HG03439 (cell line): Measurements from ENCODE around the gene ABLIM2.
"Not testable (repeated sequence)": the region's sequence is repeated elsewhere in the genome, so short reads cannot be mapped to it uniquely, and the experiment has no call there.

Source experiments
- ATAC-seq: cut with Tn5 transposase; IDR thresholded peaks from one replicate; pipeline ENCODE4 v1.9.1; 2021; ENCODE audit warnings: mild to moderate bottlenecking, moderate library complexity; ENCODE audit not compliant: unreplicated experiment

Gene ABLIM2

DNA sequence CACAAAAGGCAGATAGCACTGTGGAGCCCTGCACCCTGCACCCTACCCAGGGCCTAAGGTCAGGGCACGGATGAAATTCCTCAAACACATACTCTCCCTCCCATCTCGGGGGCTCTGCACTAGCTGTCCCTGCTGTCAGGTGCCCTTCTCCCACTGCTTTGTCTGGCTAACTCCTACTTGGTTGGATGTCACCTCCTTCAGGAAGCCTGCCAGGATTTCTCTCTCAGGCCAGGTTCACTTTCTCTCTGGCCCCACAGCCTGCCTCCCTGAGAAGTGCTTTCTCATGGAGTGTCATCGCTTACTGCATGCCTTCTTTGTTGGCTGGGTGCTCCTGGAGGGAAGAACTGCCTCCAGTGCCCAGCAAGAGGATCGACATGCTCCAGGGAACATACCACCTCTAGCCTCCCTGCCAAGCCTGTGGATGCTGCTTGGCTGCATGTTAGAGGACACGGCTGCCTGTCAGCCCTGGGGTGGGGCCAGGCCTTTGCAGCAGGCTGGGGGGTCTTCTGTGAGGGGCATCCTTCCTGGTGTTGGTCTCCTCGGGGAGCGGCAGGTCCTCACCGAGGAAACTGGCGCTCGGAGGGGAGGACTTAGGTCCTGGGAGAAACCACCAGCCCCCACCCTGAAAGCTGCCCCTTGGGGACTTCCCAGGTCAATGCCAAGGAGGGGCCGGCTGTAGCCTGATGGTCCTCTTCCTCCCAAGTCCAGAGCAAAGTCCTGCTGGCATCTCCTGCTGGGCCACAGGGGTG is 15.0 kb downstream of the ABLIM2 start:
- no peak for ATAC-seq

DNA sequence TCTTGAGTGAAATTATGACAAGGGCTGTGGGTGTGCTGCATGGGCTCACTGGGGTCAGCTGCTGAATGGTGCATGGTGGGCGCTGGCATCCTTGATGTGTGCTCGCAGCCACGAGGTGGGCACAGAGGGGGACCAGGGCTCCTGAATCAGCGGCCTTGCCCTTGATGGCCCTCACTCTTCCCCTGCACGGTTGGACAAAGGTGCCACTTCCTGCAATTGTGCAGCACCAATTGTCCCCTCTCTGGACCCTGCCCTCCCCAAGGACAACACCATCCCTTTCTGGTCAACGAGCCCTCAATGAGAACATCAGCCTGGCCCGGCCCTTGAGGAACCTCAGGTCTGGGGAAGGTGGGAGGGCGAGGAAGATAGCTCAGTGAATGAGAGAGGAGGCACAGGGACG is 16.1 kb downstream of the ABLIM2 start:
- ATAC-seq: no peak

DNA sequence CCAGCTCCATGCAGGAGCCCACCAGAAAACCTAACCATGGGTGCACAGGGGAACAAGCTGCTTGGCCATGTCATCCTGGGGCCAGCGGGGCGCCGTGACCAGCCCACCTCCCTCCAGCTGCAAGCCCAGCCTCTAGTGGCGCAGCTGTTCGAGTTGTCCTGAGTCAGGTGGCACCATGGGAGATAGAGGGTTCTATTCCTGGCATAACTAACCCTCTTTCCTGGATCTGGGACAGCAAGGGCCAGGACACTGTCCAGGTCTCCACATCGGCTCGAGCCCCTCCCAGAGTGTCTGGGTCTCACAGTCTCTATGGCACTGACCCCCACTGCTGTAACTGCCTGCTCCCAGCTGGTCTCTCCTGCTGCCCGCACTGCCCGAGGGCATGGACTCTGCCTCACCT is 16.7 kb downstream of the ABLIM2 start:
- ATAC-seq: no peak

- no peak for ATAC-seq
These were observed 17.7 kb downstream of the ABLIM2 start for GRCh38 chr4:8140915-8141314.

DNA sequence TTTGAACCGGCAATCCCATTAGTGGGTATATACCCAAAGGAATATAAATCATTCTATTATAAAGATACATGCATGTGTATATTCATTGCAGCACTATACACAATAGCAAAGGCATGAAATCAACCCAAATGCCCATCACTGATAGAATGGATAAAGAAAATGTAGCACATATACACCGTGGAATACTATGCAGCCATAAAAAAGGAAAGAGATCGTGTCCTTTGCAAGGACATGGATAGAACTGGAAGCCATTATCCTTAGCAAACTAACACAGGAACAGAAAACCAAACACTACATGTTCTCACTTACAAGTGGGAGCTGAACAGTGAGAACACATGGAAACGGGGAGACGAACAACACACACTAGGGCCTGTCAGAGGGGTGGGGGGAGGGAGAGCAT is 18.9 kb downstream of the ABLIM2 start:
- not testable (repeated sequence) for ATAC-seq

DNA sequence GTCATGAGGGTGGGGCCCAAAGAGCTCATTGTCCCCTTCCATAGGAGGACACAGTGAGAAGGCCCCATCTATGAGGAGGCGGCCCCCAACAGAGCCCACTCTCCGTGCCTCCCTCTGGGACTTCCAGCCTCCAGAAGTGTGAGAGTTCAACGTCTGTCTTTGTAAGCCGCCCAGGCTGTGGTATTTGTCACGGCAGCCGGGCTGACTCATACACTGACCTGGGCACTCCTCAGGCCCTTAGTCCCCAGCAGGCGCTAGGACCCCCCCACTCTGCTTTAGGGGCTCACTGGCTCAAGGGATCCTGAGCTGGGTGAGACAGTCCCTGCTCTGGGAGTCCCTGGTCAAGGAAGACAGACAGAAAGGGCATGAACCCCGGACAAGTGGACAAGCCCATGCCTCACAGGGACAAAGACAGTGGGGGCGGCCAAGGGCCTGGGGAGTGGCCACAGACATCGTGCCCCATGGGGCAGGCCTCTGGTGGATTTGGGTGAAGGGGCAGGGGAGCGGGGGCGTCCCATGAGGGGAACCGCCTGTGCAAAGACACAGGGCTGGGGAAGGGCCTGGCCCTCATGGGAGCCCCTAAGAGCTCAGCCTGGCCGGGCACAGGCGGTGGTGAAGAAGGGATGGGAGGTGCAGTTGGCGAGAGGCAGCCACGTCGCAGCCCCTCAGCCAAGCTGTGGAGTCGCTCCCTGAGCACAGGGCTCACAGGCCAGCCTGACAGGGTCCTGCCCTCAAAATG is 21.5 kb downstream of the ABLIM2 start:
- ATAC-seq: no peak

- no peak for ATAC-seq
These were observed 22.1 kb downstream of the ABLIM2 start for GRCh38 chr4:8136529-8136928.

DNA sequence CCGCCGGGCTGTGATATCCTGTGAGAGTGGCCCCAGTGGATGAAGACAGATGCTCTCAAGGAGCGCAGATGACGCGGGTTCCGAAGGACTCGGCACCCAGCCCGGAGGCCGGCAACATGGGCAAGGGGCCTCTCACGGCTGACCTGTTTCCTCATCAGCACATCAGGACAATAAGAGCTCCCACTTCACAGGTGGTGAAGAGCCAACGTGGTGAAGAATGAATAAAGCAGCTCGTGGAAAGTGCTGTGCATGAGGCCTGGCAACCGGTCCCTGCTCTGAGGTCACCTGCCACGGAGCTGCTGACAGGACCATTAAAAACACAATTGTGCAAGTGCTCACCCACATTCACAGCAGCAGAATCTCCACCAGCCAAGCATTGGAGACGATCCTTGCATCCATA is 22.9 kb downstream of the ABLIM2 start:
- no peak for ATAC-seq

GRCh38 chr4:8133897-8134563 is 24.6 kb downstream of the ABLIM2 start:
- ATAC-seq: no peak

- no peak for ATAC-seq
These were observed 25.5 kb downstream of the ABLIM2 start for GRCh38 chr4:8132947-8133705.

- ATAC-seq: no peak
These were observed 26.2 kb downstream of the ABLIM2 start for GRCh38 chr4:8132400-8132799.

DNA sequence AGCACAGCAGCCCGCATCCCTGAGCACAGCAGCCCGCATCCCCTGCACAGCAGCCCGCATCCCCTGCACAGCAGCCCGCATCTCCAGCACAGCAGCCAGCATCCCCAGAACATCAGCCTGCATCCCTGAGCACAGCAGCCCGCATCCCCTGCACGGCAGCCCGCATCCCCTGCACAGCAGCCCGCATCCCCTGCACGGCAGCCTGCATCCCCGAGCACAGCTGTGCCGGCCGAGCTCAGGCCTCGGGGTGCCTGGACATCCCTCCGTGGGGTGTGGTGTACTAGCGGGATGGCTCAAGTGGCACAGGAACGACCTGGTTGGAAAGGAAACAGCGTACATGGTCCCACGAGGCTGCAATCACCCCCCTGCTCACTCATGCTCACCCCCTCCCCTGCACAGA is 26.8 kb downstream of the ABLIM2 start:
- no peak for ATAC-seq

- no peak for ATAC-seq
These were observed 27.4 kb downstream of the ABLIM2 start for GRCh38 chr4:8131210-8131609.

- no peak for ATAC-seq
These were observed 28.1 kb downstream of the ABLIM2 start for GRCh38 chr4:8130346-8131066.

DNA sequence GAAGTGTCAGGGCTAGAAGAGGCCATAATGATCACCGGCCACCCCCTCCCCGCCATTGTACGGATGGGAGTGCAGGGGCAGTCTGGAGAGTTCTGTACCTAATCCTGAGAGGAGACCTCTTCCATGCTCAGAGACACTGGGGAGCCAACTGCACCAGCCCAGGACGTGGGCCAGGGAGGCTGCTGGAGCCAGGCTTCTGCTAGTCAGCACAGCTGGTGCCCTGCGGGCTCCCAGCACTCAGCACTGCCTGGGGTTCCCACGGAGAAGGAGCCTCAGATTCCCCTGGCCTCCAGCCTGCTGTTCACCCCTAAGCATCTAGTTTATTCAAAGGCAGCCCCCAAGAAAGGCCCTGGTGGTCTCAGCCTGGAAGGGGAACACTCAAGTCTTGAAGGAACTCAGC is 28.8 kb downstream of the ABLIM2 start:
- no peak for ATAC-seq

DNA sequence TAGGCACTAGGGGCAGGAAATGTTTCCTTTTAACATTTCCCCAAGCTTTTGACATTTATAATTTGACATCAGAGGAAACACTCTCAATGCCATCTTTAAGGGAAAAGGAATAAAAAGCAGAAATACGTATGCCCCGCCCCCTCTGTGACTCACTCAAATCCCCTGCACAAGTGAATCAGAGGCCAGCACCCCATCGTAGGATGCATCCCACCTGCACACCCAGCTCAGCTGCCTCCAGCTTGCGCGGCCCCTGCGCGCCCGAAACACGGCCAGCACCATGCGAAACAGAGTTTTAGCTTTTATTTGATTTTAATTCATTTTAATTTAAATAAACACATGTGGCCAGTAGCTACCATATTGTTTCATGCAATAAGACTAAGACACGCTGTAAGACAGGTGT is 29.5 kb downstream of the ABLIM2 start:
- ATAC-seq: no peak

- ATAC-seq: no peak
These were observed 30.3 kb downstream of the ABLIM2 start for GRCh38 chr4:8128100-8128856.

GRCh38 chr4:8127051-8127826 is 31.4 kb downstream of the ABLIM2 start:
- no peak for ATAC-seq

DNA sequence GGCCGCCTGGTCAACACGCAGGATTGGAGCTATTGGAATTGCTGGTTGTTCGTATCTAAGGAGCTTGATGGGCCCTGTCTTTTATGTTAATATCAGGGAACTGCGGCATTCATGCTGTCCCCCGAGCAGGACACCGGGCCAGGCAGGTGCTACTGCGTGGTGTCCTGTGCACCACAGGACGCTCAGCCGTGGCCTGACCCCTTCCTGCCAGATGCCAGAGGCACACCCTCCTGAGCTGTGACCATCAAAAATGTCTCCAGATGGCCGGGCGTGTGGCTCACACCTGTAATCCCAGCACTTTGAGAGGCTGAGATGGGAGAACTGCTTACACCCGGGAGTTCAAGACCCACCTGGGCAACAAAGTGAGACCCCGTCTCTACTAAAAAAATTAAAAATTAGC is 32.1 kb downstream of the ABLIM2 start:
- ATAC-seq: no peak
